ENCODE results near the gene GAN.

GAN gene

DNA sequence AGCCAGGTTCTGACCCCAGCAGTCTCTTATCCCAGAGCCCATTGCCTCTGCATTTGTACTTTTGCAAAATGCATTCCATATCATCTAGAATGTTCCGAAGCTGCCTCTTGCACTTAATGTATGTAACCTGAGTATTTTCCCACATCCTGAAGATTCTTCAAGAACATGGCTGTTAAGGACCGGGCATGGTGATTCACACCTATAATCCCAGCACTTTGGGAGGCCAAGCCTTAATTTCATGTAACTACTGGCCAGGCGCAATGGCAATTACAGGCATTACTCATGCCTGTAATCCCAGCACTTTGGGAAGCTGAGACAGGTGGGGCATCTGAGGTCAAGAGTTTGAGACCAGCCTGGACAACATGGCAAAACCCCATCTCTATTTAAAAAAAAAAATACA lies 31.7 kb upstream of the GAN start:
- CTCF ChIA-PET: no interaction called here
- Histone ChIP-seq H3K27me3 (replicated peaks in 2 of 5; ENCODE audit: control insufficient read depth in 4 of 5, insufficient read depth in 5 of 5, low read length in 4 of 5) (no peaks in the 10 kb centered on the region), H3K27ac (ENCODE audit: insufficient read depth in 1 of 2, low read depth in 1 of 2, low read length in 2 of 2, poor library complexity in 1 of 2, severe bottlenecking in 2 of 2) (no peak overlapping the region), H3K4me1 (ENCODE audit: control extremely low read depth in 1 of 4, control insufficient read depth in 4 of 4, insufficient read depth in 4 of 4, low read length in 3 of 4) (peaks cover 0 to 11% (median 4%) of the 10 kb centered on the region in 4 experiments), H3K36me3 (ENCODE audit: control insufficient read depth in 4 of 4, insufficient read depth in 4 of 4, low read length in 3 of 4) (no peaks in the 10 kb centered on the region), H3K9me3 (ENCODE audit: control extremely low read depth in 1 of 5, control insufficient read depth in 4 of 5, insufficient read depth in 2 of 5, low read depth in 1 of 5, low read length in 4 of 5) (no peaks in the 10 kb centered on the region), H3K4me3 (ENCODE audit: control insufficient read depth in 1 of 7, extremely low read depth in 1 of 7, insufficient read depth in 4 of 7, low read depth in 2 of 7, low read length in 6 of 7) (no peak overlapping the region)
- WGBS (ENCODE audit: insufficient coverage): 100% methylated on average over 2 of the region's 3 CpGs
- no peak for DNase-seq
- POLR2A ChIA-PET: no interaction called here

DNA sequence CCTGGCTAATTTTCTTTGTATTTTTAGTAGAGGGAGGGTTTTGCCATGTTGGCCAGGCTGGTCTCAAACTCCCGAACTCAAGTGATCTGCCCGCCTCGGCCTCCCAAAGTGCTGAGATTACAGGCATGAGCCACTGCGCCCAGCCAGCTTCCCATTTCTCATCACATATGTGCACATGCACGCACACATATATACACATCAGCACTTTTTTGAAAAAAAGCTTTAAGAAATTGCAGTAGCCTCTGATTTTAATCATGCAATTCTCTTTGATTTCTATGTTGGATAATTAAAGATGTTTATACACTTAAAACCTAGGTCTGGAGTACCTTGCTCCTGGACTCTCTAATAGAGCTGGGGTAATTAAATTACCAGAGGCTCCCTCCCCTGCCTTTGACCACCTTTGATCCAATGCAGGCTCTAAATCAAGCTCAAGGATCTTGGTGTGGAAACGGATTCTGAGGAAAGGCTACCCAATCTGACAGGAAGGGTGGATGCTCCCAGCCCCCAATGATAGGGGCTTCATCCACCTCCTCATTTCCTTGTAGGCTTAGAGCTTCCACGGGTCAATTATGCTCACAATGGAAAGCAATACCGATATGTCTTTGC lies 29.7 kb upstream of the GAN start:
- 89% methylated on average over 3 of the region's 8 CpGs for WGBS (ENCODE audit: insufficient coverage)
- H3K4me1 ChIP-seq (ENCODE audit: control extremely low read depth in 1 of 4, control insufficient read depth in 4 of 4, insufficient read depth in 4 of 4, low read length in 3 of 4): peaks cover 0 to 11% (median 4%) of the 10 kb centered on the region in 4 experiments
- H3K4me3 ChIP-seq (ENCODE audit: control insufficient read depth in 1 of 7, extremely low read depth in 1 of 7, insufficient read depth in 4 of 7, low read depth in 2 of 7, low read length in 6 of 7): no peak overlapping the region
- no peak for DNase-seq
- no peaks in the 10 kb centered on the region for H3K36me3 ChIP-seq (ENCODE audit: control insufficient read depth in 4 of 4, insufficient read depth in 4 of 4, low read length in 3 of 4)
- no peaks in the 10 kb centered on the region for H3K9me3 ChIP-seq (ENCODE audit: control extremely low read depth in 1 of 5, control insufficient read depth in 4 of 5, insufficient read depth in 2 of 5, low read depth in 1 of 5, low read length in 4 of 5)
- CTCF ChIA-PET: interaction anchor here (1.2 kb wide), 1 partner anchor 29 kb away, joined by 5 read pairs; no protein-coding TSS in a partner anchor
- POLR2A ChIA-PET: no interaction called here
- H3K27me3 ChIP-seq (replicated peaks in 2 of 5; ENCODE audit: control insufficient read depth in 4 of 5, insufficient read depth in 5 of 5, low read length in 4 of 5): no peaks in the 10 kb centered on the region
- H3K27ac ChIP-seq (ENCODE audit: insufficient read depth in 1 of 2, low read depth in 1 of 2, low read length in 2 of 2, poor library complexity in 1 of 2, severe bottlenecking in 2 of 2): no peak overlapping the region

DNA sequence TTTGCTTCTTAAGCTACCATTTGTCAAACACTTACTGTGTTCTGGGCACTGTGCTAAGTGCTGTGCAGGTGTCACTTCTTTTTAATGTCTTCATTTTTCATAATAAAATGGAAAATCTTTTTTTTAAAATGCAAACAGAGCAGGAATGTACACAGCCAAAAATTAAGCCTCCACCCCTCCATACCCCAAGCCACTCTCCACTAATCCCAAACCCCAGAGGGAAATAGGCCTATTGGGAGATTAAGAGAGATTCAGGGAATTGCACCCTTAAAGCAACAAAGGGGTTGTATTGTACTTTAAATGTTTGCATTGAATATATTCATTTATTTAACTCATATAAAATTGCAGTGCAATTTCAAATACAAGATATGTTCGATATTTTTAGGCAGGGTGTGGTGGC lies 28.6 kb upstream of the GAN start:
- Histone ChIP-seq H3K36me3 (ENCODE audit: control insufficient read depth in 4 of 4, insufficient read depth in 4 of 4, low read length in 3 of 4) (no peaks in the 10 kb centered on the region), H3K9me3 (ENCODE audit: control extremely low read depth in 1 of 5, control insufficient read depth in 4 of 5, insufficient read depth in 2 of 5, low read depth in 1 of 5, low read length in 4 of 5) (no peaks in the 10 kb centered on the region), H3K27ac (ENCODE audit: insufficient read depth in 1 of 2, low read depth in 1 of 2, low read length in 2 of 2, poor library complexity in 1 of 2, severe bottlenecking in 2 of 2) (no peak overlapping the region), H3K4me3 (ENCODE audit: control insufficient read depth in 1 of 7, extremely low read depth in 1 of 7, insufficient read depth in 4 of 7, low read depth in 2 of 7, low read length in 6 of 7) (no peak overlapping the region), H3K27me3 (replicated peaks in 2 of 5; ENCODE audit: control insufficient read depth in 4 of 5, insufficient read depth in 5 of 5, low read length in 4 of 5) (peaks cover 0 to under 1% (median 0%) of the 10 kb centered on the region in 5 experiments), H3K4me1 (ENCODE audit: control extremely low read depth in 1 of 4, control insufficient read depth in 4 of 4, insufficient read depth in 4 of 4, low read length in 3 of 4) (peaks cover 0 to 3% (median 1%) of the 10 kb centered on the region in 4 experiments)
- no CpG with 5 or more reads among the region's 1 CpG for WGBS (ENCODE audit: insufficient coverage)
- ChIA-PET POLR2A (no interaction called here), CTCF (interaction anchor here (1.0 kb wide), 1 partner anchor 25 kb away, joined by 3 read pairs; no protein-coding TSS in a partner anchor)
- DNase-seq: no peak

DNA sequence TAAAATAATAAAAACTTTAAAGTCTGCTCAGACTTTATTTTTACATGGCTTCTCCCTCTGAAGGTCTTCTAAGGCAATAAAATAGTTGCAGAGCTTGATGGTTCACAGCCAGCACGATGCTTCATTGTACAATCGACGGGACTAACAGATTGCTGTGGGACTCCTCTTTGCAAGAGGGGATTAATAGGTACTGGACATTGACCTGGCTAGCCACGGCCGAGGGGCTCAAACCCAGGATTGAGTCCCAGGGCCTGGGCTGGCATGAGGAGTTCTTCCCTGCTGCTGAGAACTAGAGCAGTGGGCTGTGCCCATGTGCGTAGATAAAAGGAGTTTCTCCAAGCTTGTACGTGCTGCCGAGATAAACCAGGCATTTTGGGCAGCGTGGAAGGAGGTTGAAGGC lies 23.6 kb upstream of the GAN start:
- H3K9me3 ChIP-seq (ENCODE audit: control extremely low read depth in 1 of 5, control insufficient read depth in 4 of 5, insufficient read depth in 2 of 5, low read depth in 1 of 5, low read length in 4 of 5): no peaks in the 10 kb centered on the region
- POLR2A ChIA-PET: interaction anchor here (0.6 kb wide), 1 partner anchor 127 kb away, joined by 3 read pairs; no protein-coding TSS in a partner anchor
- WGBS (ENCODE audit: insufficient coverage): 95% methylated on average over 9 of the region's 9 CpGs
- no peak overlapping the region for H3K4me3 ChIP-seq (ENCODE audit: control insufficient read depth in 1 of 7, extremely low read depth in 1 of 7, insufficient read depth in 4 of 7, low read depth in 2 of 7, low read length in 6 of 7)
- H3K27me3 ChIP-seq (replicated peaks in 2 of 5; ENCODE audit: control insufficient read depth in 4 of 5, insufficient read depth in 5 of 5, low read length in 4 of 5): peaks cover 0 to 2% (median 0%) of the 10 kb centered on the region in 5 experiments
- H3K27ac ChIP-seq (ENCODE audit: insufficient read depth in 1 of 2, low read depth in 1 of 2, low read length in 2 of 2, poor library complexity in 1 of 2, severe bottlenecking in 2 of 2): no peak overlapping the region
- CTCF ChIA-PET: interaction anchor here (1.0 kb wide), 1 partner anchor 9 kb away, joined by 3 read pairs; no protein-coding TSS in a partner anchor
- no peak for DNase-seq
- H3K4me1 ChIP-seq (ENCODE audit: control extremely low read depth in 1 of 4, control insufficient read depth in 4 of 4, insufficient read depth in 4 of 4, low read length in 3 of 4): no peaks in the 10 kb centered on the region
- no peaks in the 10 kb centered on the region for H3K36me3 ChIP-seq (ENCODE audit: control insufficient read depth in 4 of 4, insufficient read depth in 4 of 4, low read length in 3 of 4)

DNA sequence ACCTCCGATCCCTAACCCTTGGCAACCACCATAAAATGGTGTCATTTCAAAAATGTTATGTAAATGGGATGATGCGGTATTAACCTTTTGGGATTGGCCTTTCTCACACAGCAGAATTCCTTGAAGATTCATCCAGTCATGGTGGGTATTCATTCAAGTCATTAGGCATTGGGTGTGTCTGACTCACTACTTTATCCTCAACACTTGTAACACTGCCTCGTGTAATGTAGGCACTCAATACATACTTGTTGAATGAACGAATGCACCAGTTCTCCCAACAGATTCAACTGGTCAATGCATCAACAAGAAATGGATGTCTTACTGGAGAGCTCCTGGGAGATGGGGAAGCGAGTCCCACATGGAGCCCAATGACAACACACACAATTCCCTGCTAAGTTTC lies 21.8 kb upstream of the GAN start:
- 100% methylated on average over 3 of the region's 5 CpGs for WGBS (ENCODE audit: insufficient coverage)
- CTCF ChIA-PET: no interaction called here
- H3K27me3 ChIP-seq (replicated peaks in 2 of 5; ENCODE audit: control insufficient read depth in 4 of 5, insufficient read depth in 5 of 5, low read length in 4 of 5): peaks cover 0 to 2% (median 0%) of the 10 kb centered on the region in 5 experiments
- POLR2A ChIA-PET: no interaction called here
- H3K4me3 ChIP-seq (ENCODE audit: control insufficient read depth in 1 of 7, extremely low read depth in 1 of 7, insufficient read depth in 4 of 7, low read depth in 2 of 7, low read length in 6 of 7): no peak overlapping the region
- no peaks in the 10 kb centered on the region for H3K36me3 ChIP-seq (ENCODE audit: control insufficient read depth in 4 of 4, insufficient read depth in 4 of 4, low read length in 3 of 4)
- no peak for DNase-seq
- H3K4me1 ChIP-seq (ENCODE audit: control extremely low read depth in 1 of 4, control insufficient read depth in 4 of 4, insufficient read depth in 4 of 4, low read length in 3 of 4): no peaks in the 10 kb centered on the region
- no peaks in the 10 kb centered on the region for H3K9me3 ChIP-seq (ENCODE audit: control extremely low read depth in 1 of 5, control insufficient read depth in 4 of 5, insufficient read depth in 2 of 5, low read depth in 1 of 5, low read length in 4 of 5)
- no peak overlapping the region for H3K27ac ChIP-seq (ENCODE audit: insufficient read depth in 1 of 2, low read depth in 1 of 2, low read length in 2 of 2, poor library complexity in 1 of 2, severe bottlenecking in 2 of 2)

DNA sequence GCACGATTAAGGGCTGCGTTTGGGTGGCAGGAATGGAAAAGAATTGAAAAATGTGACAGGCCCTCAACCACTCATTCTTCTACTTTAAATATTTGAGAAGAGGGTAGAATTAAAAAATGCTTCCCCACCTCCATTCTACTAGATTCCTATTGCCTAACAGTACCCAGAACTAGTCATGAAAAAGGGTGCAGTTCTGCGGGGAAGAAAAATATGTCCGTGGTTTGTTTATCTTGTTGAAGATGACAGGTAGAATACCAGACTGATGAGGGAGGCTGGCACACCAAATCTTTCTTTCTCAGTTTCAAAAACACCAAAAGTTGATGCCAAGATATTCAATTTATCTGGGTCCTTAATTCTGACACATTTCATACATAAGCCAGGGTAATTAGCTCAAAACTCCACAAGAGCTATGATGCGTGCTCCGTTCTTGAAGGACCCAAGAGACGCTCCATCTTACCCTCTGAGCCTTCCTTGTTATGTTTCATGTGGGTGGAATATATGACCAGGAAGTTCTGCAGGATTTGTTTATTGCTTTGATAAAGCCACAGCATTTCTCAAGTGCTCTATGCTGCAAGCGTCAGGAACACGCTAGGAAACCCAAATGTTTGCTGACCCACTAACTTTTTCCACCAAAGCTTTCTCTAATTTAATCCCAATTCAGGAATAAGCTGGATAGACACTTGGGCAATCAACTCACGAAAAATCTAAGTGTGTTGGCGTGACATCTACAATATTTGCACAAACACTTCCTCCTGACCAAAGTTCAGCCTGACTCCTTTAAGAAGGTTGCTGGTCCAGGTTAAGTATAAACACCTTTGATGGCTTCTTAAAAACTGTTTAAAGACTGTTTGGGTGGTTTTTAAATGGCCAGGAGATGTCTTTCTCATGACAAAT lies 20.6 kb upstream of the GAN start:
- ChIA-PET CTCF (no interaction called here), POLR2A (no interaction called here)
- Histone ChIP-seq H3K9me3 (ENCODE audit: control extremely low read depth in 1 of 5, control insufficient read depth in 4 of 5, insufficient read depth in 2 of 5, low read depth in 1 of 5, low read length in 4 of 5) (no peaks in the 10 kb centered on the region), H3K4me1 (ENCODE audit: control extremely low read depth in 1 of 4, control insufficient read depth in 4 of 4, insufficient read depth in 4 of 4, low read length in 3 of 4) (no peaks in the 10 kb centered on the region), H3K4me3 (ENCODE audit: control insufficient read depth in 1 of 7, extremely low read depth in 1 of 7, insufficient read depth in 4 of 7, low read depth in 2 of 7, low read length in 6 of 7) (no peak overlapping the region), H3K36me3 (ENCODE audit: control insufficient read depth in 4 of 4, insufficient read depth in 4 of 4, low read length in 3 of 4) (no peaks in the 10 kb centered on the region), H3K27ac (ENCODE audit: insufficient read depth in 1 of 2, low read depth in 1 of 2, low read length in 2 of 2, poor library complexity in 1 of 2, severe bottlenecking in 2 of 2) (no peak overlapping the region), H3K27me3 (replicated peaks in 2 of 5; ENCODE audit: control insufficient read depth in 4 of 5, insufficient read depth in 5 of 5, low read length in 4 of 5) (peaks cover 0 to 2% (median 0%) of the 10 kb centered on the region in 5 experiments)
- 61% methylated on average over 3 of the region's 11 CpGs for WGBS (ENCODE audit: insufficient coverage)
- DNase-seq: no peak

DNA sequence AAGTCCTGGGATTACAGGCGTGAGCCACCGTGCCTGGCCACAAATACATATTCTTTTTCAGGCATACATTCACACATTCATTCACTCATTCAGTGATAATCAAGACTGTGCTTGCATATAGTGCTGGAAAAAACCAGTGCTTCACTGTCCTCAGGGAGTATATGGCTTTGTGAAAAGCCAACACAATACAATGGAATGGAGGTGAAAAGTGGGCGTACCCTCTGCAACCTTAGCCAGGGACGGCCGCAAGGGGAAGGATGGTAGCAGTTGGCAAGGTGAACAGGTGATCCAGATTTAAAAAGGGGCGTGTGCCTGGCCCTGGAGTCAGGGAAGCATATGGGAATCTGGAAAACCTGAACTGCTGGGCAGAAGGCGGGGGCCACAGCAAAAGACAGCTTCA lies 18.1 kb upstream of the GAN start:
- H3K4me1 ChIP-seq (ENCODE audit: control extremely low read depth in 1 of 4, control insufficient read depth in 4 of 4, insufficient read depth in 4 of 4, low read length in 3 of 4): no peaks in the 10 kb centered on the region
- WGBS (ENCODE audit: insufficient coverage): 100% methylated on average over 4 of the region's 7 CpGs
- H3K4me3 ChIP-seq (ENCODE audit: control insufficient read depth in 1 of 7, extremely low read depth in 1 of 7, insufficient read depth in 4 of 7, low read depth in 2 of 7, low read length in 6 of 7): no peak overlapping the region
- ChIA-PET POLR2A (no interaction called here), CTCF (no interaction called here)
- H3K27me3 ChIP-seq (replicated peaks in 2 of 5; ENCODE audit: control insufficient read depth in 4 of 5, insufficient read depth in 5 of 5, low read length in 4 of 5): no peaks in the 10 kb centered on the region
- H3K36me3 ChIP-seq (ENCODE audit: control insufficient read depth in 4 of 4, insufficient read depth in 4 of 4, low read length in 3 of 4): no peaks in the 10 kb centered on the region
- no peak overlapping the region for H3K27ac ChIP-seq (ENCODE audit: insufficient read depth in 1 of 2, low read depth in 1 of 2, low read length in 2 of 2, poor library complexity in 1 of 2, severe bottlenecking in 2 of 2)
- DNase-seq: no peak
- H3K9me3 ChIP-seq (ENCODE audit: control extremely low read depth in 1 of 5, control insufficient read depth in 4 of 5, insufficient read depth in 2 of 5, low read depth in 1 of 5, low read length in 4 of 5): no peaks in the 10 kb centered on the region

Measured in common myeloid progenitor, CD34-positive (primary cell).